Uterine smooth muscle cell (primary cell): ENCODE measurements around the gene SLITRK6. TPM values are rescaled to one million over a fixed set of nuclear protein-coding genes. Genes with fewer than 3 reads are reported as not detected.

Experiments
- total RNA-seq: library from RNA; depleted of rRNA; stranded (reverse); fragments of >200 nt; gene quantifications from 2 replicates; pipeline ENCODE4 v1.2.3, GENCODE V29; 2014

Gene SLITRK6
- total RNA-seq = 0.22 TPM in 1 of 2 replicates, not detected in the other

GRCh38 chr13:85799097-85799582 lies at the start of gene SLITRK6:
Gene SLITRK6 (minus strand): TSS chr13:85799419. CDS start chr13:85796508, 2,911 bp downstream.

